SK-N-SH treated with all-trans-retinoic acid at 6 μM for 48 hours (cell line): ENCODE results near the gene C15orf61.

Experiments
- ATAC-seq: fragments of 200-7000 bp; cut with Tn5 transposase; 3 replicates; pipeline ENCODE4 v1.9.1; 2020; ENCODE audit warnings: mild to moderate bottlenecking, moderate library complexity
- ARNTL ChIP-seq: fragments of 450-650 bp; formaldehyde crosslinking; IDR thresholded peaks from 2 replicates; pipeline ENCODE4 v1.5.0; 2020; ENCODE audit warnings: low read depth, mild to moderate bottlenecking, moderate library complexity, borderline replicate concordance
- BACH2 ChIP-seq: fragments of 250-450 bp; sonication (Bioruptor Pico); IDR thresholded peaks from 2 replicates; pipeline ENCODE4 v1.9.0; 2021; ENCODE audit warnings: mild to moderate bottlenecking, borderline replicate concordance
- CREB5 ChIP-seq: fragments of 250-450 bp; sonication (Bioruptor Pico); IDR thresholded peaks from 2 replicates; pipeline ENCODE4 v1.5.1; 2020; ENCODE audit warnings: low read depth, mild to moderate bottlenecking, moderate library complexity
- CSDC2 ChIP-seq: fragments of 250-450 bp; sonication (Bioruptor Pico); IDR thresholded peaks from 2 replicates; pipeline ENCODE4 v1.5.0; 2020; ENCODE audit warnings: mild to moderate bottlenecking, moderate library complexity
- CSRNP3 ChIP-seq: fragments of 250-450 bp; sonication (Bioruptor Pico); IDR thresholded peaks from 2 replicates; pipeline ENCODE4 v1.5.1; 2021; ENCODE audit warnings: mild to moderate bottlenecking, moderate library complexity
- ESRRG ChIP-seq: fragments of 250-450 bp; sonication (Bioruptor Pico); IDR thresholded peaks from 2 replicates; pipeline ENCODE4 v1.6.1; 2021; ENCODE audit warnings: mild to moderate bottlenecking
- ISL1 ChIP-seq: fragments of 250-450 bp; sonication (Bioruptor Pico); IDR thresholded peaks from 2 replicates; pipeline ENCODE4 v2.1.2; 2022; ENCODE audit warnings: mild to moderate bottlenecking, moderate library complexity
- OSR1 ChIP-seq: fragments of 250-450 bp; sonication (Bioruptor Pico); IDR thresholded peaks from 2 replicates; pipeline ENCODE4 v1.8.0; 2022; ENCODE audit warnings: moderate library complexity, mild to moderate bottlenecking, inconsistent platforms
- PATZ1 ChIP-seq: fragments of 250-450 bp; sonication (Bioruptor Pico); IDR thresholded peaks from 2 replicates; pipeline ENCODE4 v1.8.0; 2020; ENCODE audit warnings: mild to moderate bottlenecking, moderate library complexity, borderline replicate concordance
- POU6F1 ChIP-seq: fragments of 250-450 bp; sonication (Bioruptor Pico); IDR thresholded peaks from 2 replicates; pipeline ENCODE4 v1.8.0; 2021; ENCODE audit warnings: low read depth, mild to moderate bottlenecking, moderate library complexity, borderline replicate concordance
- PPARA ChIP-seq: fragments of 250-450 bp; sonication (Bioruptor Pico); IDR thresholded peaks from 2 replicates; pipeline ENCODE4 v1.5.0; 2020; ENCODE audit warnings: mild to moderate bottlenecking, borderline replicate concordance
- RARB ChIP-seq: fragments of 250-450 bp; sonication (Bioruptor Pico); IDR thresholded peaks from 2 replicates; pipeline ENCODE4 v1.8.0; 2021; ENCODE audit warnings: mild to moderate bottlenecking, moderate library complexity
- SNAI2 ChIP-seq: fragments of 250-450 bp; sonication (Bioruptor Pico); IDR thresholded peaks from 2 replicates; pipeline ENCODE4 v1.5.0; 2020; ENCODE audit warnings: mild to moderate bottlenecking, moderate library complexity
- TCF4 ChIP-seq: fragments of 250-450 bp; sonication (Bioruptor Pico); IDR thresholded peaks from 2 replicates; pipeline ENCODE4 v1.8.0; 2021; ENCODE audit warnings: mild to moderate bottlenecking, moderate library complexity, borderline replicate concordance
- TOX ChIP-seq: fragments of 250-450 bp; sonication (Bioruptor Pico); IDR thresholded peaks from 2 replicates; pipeline ENCODE4 v1.8.0; 2021; ENCODE audit warnings: mild to moderate bottlenecking, moderate library complexity, borderline replicate concordance
- ZC3H10 ChIP-seq: fragments of 250-450 bp; sonication (Bioruptor Pico); IDR thresholded peaks from 2 replicates; pipeline ENCODE4 v1.5.1; 2021; ENCODE audit warnings: mild to moderate bottlenecking, moderate library complexity
- ZFP3 ChIP-seq: fragments of 250-450 bp; sonication (Bioruptor Pico); IDR thresholded peaks from 2 replicates; pipeline ENCODE4 v1.5.0; 2020; ENCODE audit warnings: mild to moderate bottlenecking, moderate library complexity
- ZNF565 ChIP-seq: fragments of 450-650 bp; formaldehyde crosslinking; conservative IDR thresholded peaks from 2 replicates; pipeline ENCODE4 v1.5.0; 2020; ENCODE audit warnings: low read depth, mild to moderate bottlenecking, moderate library complexity
- ZNF8 ChIP-seq: fragments of 450-650 bp; formaldehyde crosslinking; IDR thresholded peaks from 2 replicates; pipeline ENCODE4 v1.5.0; 2020; ENCODE audit warnings: mild to moderate bottlenecking, moderate library complexity

The C15orf61 gene

GRCh38 chr15:67515557-67515956 is 5.4 kb upstream of the C15orf61 start:
- no peak for TF ChIP-seq ESRRG (CRISPR knock-in tag)
- TF ChIP-seq PATZ1 (CRISPR knock-in tag), result no peak
- TF ChIP-seq BACH2, result no peak
- TF ChIP-seq RARB (CRISPR knock-in tag), result no peak
- no peak for TF ChIP-seq SNAI2 (CRISPR knock-in tag)
- TF ChIP-seq ISL1, result no peak
- no peak for TF ChIP-seq ZNF565 (CRISPR knock-in tag)
- TF ChIP-seq TCF4, result no peak

GRCh38 chr15:67520321-67521028 is 456 bp upstream of the C15orf61 start:
- ATAC-seq, result no peak

More at GRCh38 chr15:67515557-67515956, 5.4 kb upstream of the C15orf61 start:
- no peak for ATAC-seq

More at GRCh38 chr15:67520321-67521028, 456 bp upstream of the C15orf61 start:
- TF ChIP-seq CSRNP3 (no peak), BACH2 (no peak), SNAI2 (CRISPR knock-in tag) (no peak), OSR1 (CRISPR knock-in tag) (no peak), ZNF8 (no peak), ESRRG (CRISPR knock-in tag) (no peak), PPARA (CRISPR knock-in tag) (no peak), ZC3H10 (CRISPR knock-in tag) (no peak), CREB5 (CRISPR knock-in tag) (no peak), PATZ1 (CRISPR knock-in tag) (no peak), ARNTL (CRISPR knock-in tag) (no peak), ZFP3 (CRISPR knock-in tag) (no peak), CSDC2 (CRISPR knock-in tag) (no peak), TOX (CRISPR knock-in tag) (no peak), POU6F1 (CRISPR knock-in tag) (no peak)
